Effector memory CD8-positive, alpha-beta T cell (primary cell): Measurements from ENCODE around the gene ZNF548.

Source experiments
- ATAC-seq: fragments of 150-1000 bp; cut with Tn5 transposase; replicated peaks from 2 replicates; pipeline ENCODE4 v1.10.0; 2021; ENCODE audit warnings: mild to moderate bottlenecking, moderate library complexity
- DNase-seq, 3 experiments: peaks; one replicate each; pipeline ENCODE4 v3.0.0; 2021
- H3K27ac Mint-ChIP-seq, 2 donors: one replicate each; pipeline ENCODE4 v1.8.0; 2022; ENCODE audit warnings: mild to moderate bottlenecking in 2 of 2, mixed read lengths in 2 of 2, moderate library complexity in 2 of 2
- H3K27me3 Mint-ChIP-seq, 2 donors: one replicate each; pipeline ENCODE4 v1.8.0; 2022; ENCODE audit warnings: mixed read lengths in 2 of 2
- H3K36me3 Mint-ChIP-seq: one replicate; pipeline ENCODE4 v1.8.0; 2022; ENCODE audit warnings: mild to moderate bottlenecking, moderate library complexity, mixed read lengths; ENCODE audit not compliant: insufficient read depth
- H3K4me1 Mint-ChIP-seq, 2 donors: one replicate each; pipeline ENCODE4 v1.8.0; 2022; ENCODE audit warnings: low read depth in 2 of 2, mixed read lengths in 2 of 2
- H3K4me3 Mint-ChIP-seq, 2 donors: one replicate each; pipeline ENCODE4 v1.8.0; 2022; ENCODE audit warnings: mild to moderate bottlenecking in 2 of 2, mixed read lengths in 2 of 2, moderate library complexity in 2 of 2
- H3K9me3 Mint-ChIP-seq, 2 donors: one replicate each; pipeline ENCODE4 v1.8.0; 2022; ENCODE audit warnings: mixed read lengths in 2 of 2

The ZNF548 gene

DNA sequence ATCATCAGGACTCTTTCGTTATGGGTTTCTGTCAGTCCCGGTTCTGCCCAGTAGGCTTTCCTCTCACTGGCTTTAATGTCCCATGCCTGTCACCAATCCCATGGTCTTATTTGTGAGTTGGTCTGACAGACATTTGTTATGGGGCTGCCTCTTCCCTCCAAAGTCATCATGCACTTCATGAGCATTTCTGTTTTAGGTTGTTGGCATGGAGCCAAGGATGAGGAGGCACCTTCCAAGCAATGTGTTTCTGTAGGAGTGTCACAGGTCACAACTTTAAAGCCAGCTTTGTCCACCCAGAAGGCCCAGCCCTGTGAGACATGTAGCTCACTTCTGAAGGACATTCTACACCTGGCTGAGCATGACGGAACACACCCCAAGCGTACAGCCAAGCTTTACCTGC, 29.8 kb downstream of the ZNF548 start:
- Mint-ChIP-seq H3K4me1 (peaks cover 11 to 13% of the 10 kb centered on the region in 2 donors), H3K4me3 (no peak overlapping the region), H3K9me3 (peaks cover 15 to 36% of the 10 kb centered on the region in 2 donors), H3K27ac (no peak overlapping the region), H3K27me3 (no peaks in the 10 kb centered on the region), H3K36me3 (peaks cover 52% of the 10 kb centered on the region)
- no peak for ATAC-seq
- no peak for DNase-seq

DNA sequence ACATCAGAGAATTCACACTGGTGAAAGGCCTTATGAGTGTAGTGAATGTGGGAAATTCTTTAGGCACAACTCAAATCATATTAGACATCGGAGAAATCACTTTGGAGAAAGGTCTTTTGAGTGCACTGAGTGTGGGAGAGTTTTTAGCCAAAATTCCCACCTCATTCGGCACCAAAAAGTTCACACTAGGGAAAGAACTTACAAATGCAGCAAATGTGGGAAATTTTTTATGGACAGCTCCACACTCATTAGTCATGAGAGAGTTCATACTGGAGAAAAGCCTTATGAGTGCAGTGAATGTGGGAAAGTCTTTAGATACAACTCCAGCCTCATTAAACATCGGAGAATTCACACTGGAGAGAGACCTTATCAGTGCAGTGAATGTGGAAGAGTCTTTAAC, 31.4 kb downstream of the ZNF548 start:
- H3K27ac Mint-ChIP-seq = no peak overlapping the region
- ATAC-seq (no peak), DNase-seq (no peak)
- peaks cover 1 to 7% of the 10 kb centered on the region in 2 donors for H3K4me1 Mint-ChIP-seq
- peaks cover 39% of the 10 kb centered on the region for H3K36me3 Mint-ChIP-seq
- H3K27me3 Mint-ChIP-seq = no peaks in the 10 kb centered on the region
- H3K9me3 Mint-ChIP-seq = peaks cover 8 to 25% of the 10 kb centered on the region in 2 donors
- no peak overlapping the region for H3K4me3 Mint-ChIP-seq

DNA sequence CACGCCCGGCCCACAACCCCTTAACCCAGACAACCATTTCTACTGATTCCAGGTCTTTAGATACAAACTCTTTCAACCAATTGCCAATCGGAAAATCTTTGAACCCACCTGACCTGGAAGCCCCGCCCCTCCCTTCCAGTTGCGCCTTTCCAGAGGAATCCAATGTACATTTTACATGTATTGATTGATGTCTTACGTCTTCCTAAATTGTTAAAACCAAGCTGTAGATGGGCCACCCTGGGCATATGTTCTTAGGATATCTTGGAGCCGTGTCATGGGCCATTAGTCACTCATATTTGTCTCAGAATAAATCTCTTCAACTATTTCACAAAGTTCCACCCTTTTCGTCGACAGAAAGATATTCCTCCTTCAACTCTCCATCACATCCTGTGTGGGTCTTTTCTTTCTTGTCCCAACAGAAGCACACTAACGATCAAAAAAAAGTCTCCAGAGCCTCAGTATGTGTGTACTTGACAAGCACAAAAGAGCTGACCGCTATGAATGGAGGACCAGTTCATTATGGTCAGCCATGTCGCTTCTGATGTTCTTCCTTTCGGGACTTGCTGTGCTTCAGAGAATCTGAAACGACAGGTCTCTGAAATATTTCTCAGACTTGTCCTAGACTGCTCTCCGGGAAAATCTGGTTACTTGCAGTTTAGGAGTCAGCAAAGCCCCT, 44.9 kb downstream of the ZNF548 start:
- H3K4me1 Mint-ChIP-seq = peaks cover 26 to 27% of the 10 kb centered on the region in 2 donors
- no peak for DNase-seq
- ATAC-seq = no peak
- no peaks in the 10 kb centered on the region for H3K27me3 Mint-ChIP-seq
- peaks cover 4 to 19% of the 10 kb centered on the region in 2 donors for H3K9me3 Mint-ChIP-seq
- H3K4me3 Mint-ChIP-seq = peak overlapping the region; percentile 92 to 98
- H3K27ac Mint-ChIP-seq = peak overlapping the region; percentile 92 to 95
- H3K36me3 Mint-ChIP-seq = peaks cover 8% of the 10 kb centered on the region

DNA sequence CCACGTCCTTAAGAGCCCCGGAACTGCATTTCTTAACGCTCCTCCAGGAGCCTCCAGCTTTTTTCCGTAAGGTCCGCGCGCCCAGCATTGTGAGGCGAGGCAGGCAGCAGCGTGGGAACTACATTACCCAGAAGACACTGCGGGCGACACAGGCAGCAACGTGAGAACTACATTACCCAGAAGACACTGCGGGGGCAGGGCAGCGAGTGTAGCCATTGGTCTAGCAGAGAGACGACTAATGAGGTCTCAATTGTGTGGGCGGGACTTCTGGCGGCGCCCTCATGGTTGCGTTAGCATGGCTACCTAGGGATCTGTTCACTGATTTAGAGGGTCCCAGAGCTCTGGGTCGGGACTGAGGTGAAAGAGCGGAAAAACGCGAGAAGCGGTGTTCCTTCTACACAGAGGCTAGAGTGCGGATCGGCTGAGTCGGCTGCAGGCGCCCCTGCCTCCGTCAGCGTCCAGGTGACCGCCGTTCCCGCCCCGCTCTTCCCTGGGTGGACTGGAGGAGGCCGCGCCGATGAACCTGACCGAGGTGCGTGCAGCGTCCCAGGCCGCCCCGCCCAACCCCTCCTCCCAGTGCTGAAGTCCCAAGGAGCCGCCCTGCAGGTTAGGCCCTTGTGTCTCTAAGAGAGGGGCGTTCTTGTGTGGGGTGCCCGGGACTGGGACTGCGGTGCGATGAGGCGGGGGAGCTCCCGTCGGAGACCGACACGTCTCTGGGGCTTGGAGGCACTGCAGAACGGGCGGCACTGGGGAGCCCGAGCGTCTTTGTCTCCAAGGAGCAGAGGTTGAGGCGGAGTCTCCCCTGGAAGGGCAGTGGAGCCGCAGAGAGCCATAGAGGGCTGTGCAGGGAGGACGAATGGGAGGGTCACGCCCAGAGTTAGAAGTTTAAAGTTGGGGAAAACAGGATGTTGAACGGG, 45.7 kb downstream of the ZNF548 start, which contains the start of gene ZNF749:
Gene ZNF749, plus strand, starts transcription at position 264 of the 917 bp plus-strand sequence. Its CDS starts 254 bp downstream, at position 518.
- Mint-ChIP-seq H3K27me3 (no peaks in the 10 kb centered on the region), H3K27ac (peak within 1 kb of the TSS; percentile 92 to 95), H3K36me3 (peaks cover 8% of the 10 kb centered on the region), H3K4me3 (peak within 1 kb of the TSS; percentile 92 to 98), H3K4me1 (peaks cover 28 to 34% of the 10 kb centered on the region in 2 donors), H3K9me3 (peaks cover 4 to 27% of the 10 kb centered on the region in 2 donors)
- peak; percentile 96 to 98 (median 98) for DNase-seq
- ATAC-seq = peak; percentile 100

DNA sequence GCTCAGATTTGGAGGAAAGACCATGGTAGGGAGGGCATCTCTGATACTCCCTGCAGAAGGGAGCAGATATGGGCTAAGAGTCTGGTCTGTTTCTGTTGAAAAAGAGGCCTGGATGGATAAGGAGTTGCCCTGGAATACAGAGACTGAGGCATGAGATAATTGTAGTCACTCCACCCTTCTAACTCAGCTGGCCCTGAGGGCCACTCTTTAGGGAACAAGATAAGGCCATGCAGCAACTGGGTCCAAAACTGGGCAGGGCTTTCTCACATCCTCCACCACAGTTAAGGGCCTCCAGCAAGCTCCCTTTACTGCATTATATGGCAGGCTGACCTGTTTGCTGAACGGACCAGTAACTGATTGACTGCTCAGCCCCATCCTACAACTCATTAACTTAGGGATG, 46.8 kb downstream of the ZNF548 start:
- peak overlapping the region; percentile 92 to 98 for H3K4me3 Mint-ChIP-seq
- H3K27me3 Mint-ChIP-seq = no peaks in the 10 kb centered on the region
- H3K9me3 Mint-ChIP-seq = peaks cover 4 to 32% of the 10 kb centered on the region in 2 donors
- peaks cover 8% of the 10 kb centered on the region for H3K36me3 Mint-ChIP-seq
- DNase-seq = no peak
- ATAC-seq = no peak
- H3K27ac Mint-ChIP-seq = peak overlapping the region; percentile 92 to 95
- H3K4me1 Mint-ChIP-seq = peaks cover 30 to 37% of the 10 kb centered on the region in 2 donors

DNA sequence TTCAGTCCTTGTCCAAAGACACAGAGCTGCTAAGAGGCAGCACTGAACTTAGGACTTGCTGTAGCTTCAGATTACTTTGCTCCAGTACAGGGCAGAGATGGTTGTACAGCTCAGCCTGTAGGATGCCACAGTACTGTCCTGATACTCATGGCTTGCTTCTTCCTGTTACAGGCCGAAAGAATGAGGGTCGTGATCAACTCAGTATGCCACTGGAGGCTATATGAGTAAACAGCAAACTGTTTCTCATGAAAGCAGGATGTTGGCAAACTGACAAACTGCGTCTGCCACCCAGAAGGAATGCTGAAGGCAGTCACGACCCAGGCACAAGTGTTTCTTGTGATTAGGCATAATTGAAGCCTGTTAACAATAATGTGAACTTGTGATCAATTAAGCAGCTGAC, 48.3 kb downstream of the ZNF548 start:
- H3K4me3 Mint-ChIP-seq = no peak overlapping the region
- peaks cover 4 to 39% of the 10 kb centered on the region in 2 donors for H3K9me3 Mint-ChIP-seq
- H3K36me3 Mint-ChIP-seq = peaks cover 11% of the 10 kb centered on the region
- no peak for DNase-seq
- ATAC-seq = no peak
- no peak overlapping the region for H3K27ac Mint-ChIP-seq
- peaks cover 30 to 37% of the 10 kb centered on the region in 2 donors for H3K4me1 Mint-ChIP-seq
- H3K27me3 Mint-ChIP-seq = no peaks in the 10 kb centered on the region

DNA sequence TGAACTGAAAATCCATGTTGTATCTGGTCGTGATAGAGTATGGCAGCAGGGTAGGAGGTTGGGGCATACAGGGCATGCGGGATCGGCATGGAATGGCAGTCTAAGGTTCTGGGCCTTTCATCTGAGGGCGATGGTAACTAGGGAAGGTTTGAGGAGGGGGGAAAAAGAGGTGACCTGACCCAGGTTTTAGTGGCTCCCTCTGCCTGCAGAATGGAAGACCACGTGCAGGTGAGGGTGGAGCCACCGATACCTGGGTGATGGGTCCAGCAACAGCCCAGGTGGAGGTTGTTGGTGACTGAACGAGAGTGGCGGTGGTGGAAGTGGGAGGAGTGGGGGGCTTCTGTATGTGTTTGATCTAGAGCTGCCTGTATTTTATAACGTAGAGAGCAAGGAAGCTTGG, 49.3 kb downstream of the ZNF548 start:
- peaks cover 16% of the 10 kb centered on the region for H3K36me3 Mint-ChIP-seq
- DNase-seq (no peak), ATAC-seq (no peak)
- no peaks in the 10 kb centered on the region for H3K27me3 Mint-ChIP-seq
- peaks cover 30 to 37% of the 10 kb centered on the region in 2 donors for H3K4me1 Mint-ChIP-seq
- no peak overlapping the region for H3K27ac Mint-ChIP-seq
- peaks cover 4 to 40% of the 10 kb centered on the region in 2 donors for H3K9me3 Mint-ChIP-seq
- no peak overlapping the region for H3K4me3 Mint-ChIP-seq

DNA sequence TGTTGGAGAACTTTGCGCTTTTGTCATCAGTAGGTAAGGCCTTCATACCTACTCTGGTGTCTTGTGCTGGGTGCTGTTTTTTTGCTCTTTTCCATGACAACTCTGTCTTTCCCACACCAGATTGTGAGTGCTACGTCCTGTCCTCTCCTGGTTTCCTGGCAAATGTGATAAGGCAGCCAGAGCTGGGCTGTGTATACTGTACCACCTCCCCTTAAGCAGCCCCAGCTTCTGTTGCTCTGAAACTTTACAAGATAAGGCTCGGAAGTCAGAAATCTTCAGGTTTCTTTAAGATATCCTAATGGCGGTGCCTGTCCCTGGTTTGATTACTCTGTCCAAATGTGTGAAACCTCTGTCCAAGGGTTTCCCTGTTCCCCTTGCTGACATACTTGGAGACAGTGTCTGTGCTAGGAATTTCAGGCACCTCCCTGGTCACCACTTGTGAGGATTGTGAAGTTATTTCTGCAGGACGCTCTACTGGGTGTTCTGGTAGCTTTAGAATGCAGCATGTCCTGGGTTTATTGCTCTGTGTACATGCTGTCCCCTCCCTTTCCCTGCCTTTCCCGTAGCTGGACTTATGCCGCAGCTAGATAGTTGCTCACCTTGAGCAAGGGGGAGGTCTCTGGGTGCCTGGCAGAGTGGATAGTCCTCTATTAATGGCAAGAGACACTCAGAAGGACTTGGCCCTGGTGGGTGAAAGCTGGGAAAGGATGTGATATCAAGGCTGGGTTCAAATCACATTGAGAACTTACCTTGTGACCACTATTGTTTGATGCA, 52.5 kb downstream of the ZNF548 start:
- H3K4me3 Mint-ChIP-seq = no peak overlapping the region
- no peaks in the 10 kb centered on the region for H3K27me3 Mint-ChIP-seq
- H3K9me3 Mint-ChIP-seq = peaks cover 2 to 30% of the 10 kb centered on the region in 2 donors
- no peak for DNase-seq
- no peak for ATAC-seq
- no peak overlapping the region for H3K27ac Mint-ChIP-seq
- peaks cover 11% of the 10 kb centered on the region for H3K36me3 Mint-ChIP-seq
- H3K4me1 Mint-ChIP-seq = peaks cover 10 to 13% of the 10 kb centered on the region in 2 donors

DNA sequence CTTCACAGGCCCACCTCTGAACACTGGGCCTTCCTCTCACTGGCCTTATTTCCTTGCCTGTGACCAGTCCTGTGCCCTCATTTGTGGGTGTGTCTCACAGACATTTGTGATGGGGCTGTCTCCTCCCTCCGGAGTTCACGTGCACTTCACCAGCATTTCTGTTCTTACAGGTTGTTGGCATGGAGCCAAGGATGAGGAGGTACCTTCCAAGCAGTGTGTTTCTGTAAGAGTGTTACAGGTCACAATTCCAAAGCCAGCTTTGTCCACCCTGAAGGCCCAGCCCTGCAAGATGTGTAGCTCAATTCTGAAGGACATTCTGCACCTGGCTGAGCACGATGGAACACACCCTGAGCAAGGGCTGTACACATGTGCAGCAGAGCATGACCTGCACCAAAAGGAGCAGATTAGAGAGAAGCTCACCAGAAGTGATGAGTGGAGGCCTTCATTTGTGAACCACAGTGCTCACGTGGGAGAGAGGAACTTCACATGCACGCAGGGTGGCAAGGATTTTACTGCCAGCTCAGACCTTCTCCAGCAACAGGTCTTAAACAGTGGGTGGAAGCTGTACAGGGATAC, 53.6 kb downstream of the ZNF548 start:
- Mint-ChIP-seq H3K9me3 (peaks cover 2 to 30% of the 10 kb centered on the region in 2 donors), H3K27ac (no peak overlapping the region)
- no peak for DNase-seq

DNA sequence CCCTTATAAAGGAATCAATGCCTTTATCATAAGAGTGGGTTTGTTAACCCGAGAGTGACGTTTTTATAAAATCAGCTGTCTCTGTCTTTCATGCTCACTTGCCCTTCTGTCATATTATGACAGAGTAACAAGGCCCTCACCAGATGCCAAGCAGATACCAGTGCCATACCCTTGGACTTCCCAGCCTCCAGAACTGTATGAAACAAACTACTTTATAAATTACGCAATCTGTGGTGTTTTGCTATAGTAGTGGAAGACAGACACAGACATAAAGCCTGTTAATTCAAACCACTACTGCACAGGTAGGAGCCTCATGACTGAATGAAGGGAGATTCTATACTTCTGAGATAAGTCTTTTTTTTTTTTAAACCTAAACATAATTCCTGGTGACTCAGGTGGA, 62.7 kb downstream of the ZNF548 start:
- peaks cover under 1% of the 10 kb centered on the region for H3K36me3 Mint-ChIP-seq
- ATAC-seq = no peak

More for the DNA sequence above, 53.6 kb downstream of the ZNF548 start:
- peaks cover 10 to 13% of the 10 kb centered on the region in 2 donors for H3K4me1 Mint-ChIP-seq
- H3K27me3 Mint-ChIP-seq = no peaks in the 10 kb centered on the region
- no peak for ATAC-seq
- H3K4me3 Mint-ChIP-seq = no peak overlapping the region
- peaks cover 12% of the 10 kb centered on the region for H3K36me3 Mint-ChIP-seq

More for the DNA sequence above, 62.7 kb downstream of the ZNF548 start:
- Mint-ChIP-seq H3K27me3 (no peaks in the 10 kb centered on the region), H3K4me3 (no peak overlapping the region), H3K27ac (no peak overlapping the region), H3K4me1 (no peaks in the 10 kb centered on the region), H3K9me3 (peaks cover 3 to 15% of the 10 kb centered on the region in 2 donors)
- no peak for DNase-seq
